Spleen (tissue), 11 donors: ENCODE measurements around the gene NLGN1. TPM values are rescaled to one million over a fixed set of nuclear protein-coding genes. Genes with fewer than 3 reads are reported as not detected.

Experiments used
- DNase-seq: peaks from one replicate; pipeline ENCODE4 v3.0.0-alpha.2; 2020
- H3K27ac ChIP-seq, 8 donors: fragments of 200-600 bp; sonication (generic) in 7 of 8; 1 replicate in 4 of 8; 2 replicates in 4 of 8; pipeline versions ENCODE4 v1.5.0 to v1.8.0; 2016 to 2021; ENCODE audit warnings: inconsistent platforms in 4 of 8, mild to moderate bottlenecking in 4 of 8, moderate library complexity in 1 of 8
- H3K27me3 ChIP-seq, 7 donors: fragments of 200-600 bp; sonication (generic) in 6 of 7; replicated peaks in 1 of 7; 1 replicate in 4 of 7; 2 replicates in 3 of 7; pipeline versions ENCODE4 v1.5.0 to v1.8.0; 2016 to 2021; ENCODE audit warnings: inconsistent platforms in 3 of 7, mild to moderate bottlenecking in 1 of 7
- H3K36me3 ChIP-seq, 6 donors: fragments of 200-600 bp; sonication (generic) in 5 of 6; 1 replicate in 4 of 6; 2 replicates in 2 of 6; pipeline versions ENCODE4 v1.5.0 to v1.8.0; 2016 to 2021; ENCODE audit warnings: inconsistent platforms in 2 of 6
- H3K4me1 ChIP-seq, 6 donors: fragments of 200-600 bp; sonication (generic) in 5 of 6; 1 replicate in 3 of 6; 2 replicates in 3 of 6; pipeline versions ENCODE4 v1.5.0 to v1.8.0; 2016 to 2021; ENCODE audit warnings: inconsistent platforms in 3 of 6
- H3K4me3 ChIP-seq, 8 donors: fragments of 200-600 bp; sonication (generic) in 7 of 8; 1 replicate in 4 of 8; 2 replicates in 4 of 8; pipeline versions ENCODE4 v1.5.0 to v1.8.0; 2016 to 2021; ENCODE audit warnings: inconsistent platforms in 4 of 8, mild to moderate bottlenecking in 4 of 8, moderate library complexity in 2 of 8
- H3K9me3 ChIP-seq, 8 donors: fragments of 200-600 bp; sonication (generic) in 7 of 8; 1 replicate in 4 of 8; 2 replicates in 4 of 8; pipeline versions ENCODE4 v1.5.0 to v1.8.0; 2016 to 2021; ENCODE audit warnings: inconsistent platforms in 4 of 8
- CTCF ChIP-seq, 11 experiments: fragments of 200-600 bp in 7 of 11; fragments of 450-650 bp in 4 of 11; sonication (generic) in 4 of 11; IDR thresholded peaks in 8 of 11; conservative IDR thresholded peaks in 3 of 11; 1 replicate in 7 of 11; 2 replicates in 4 of 11; pipeline versions ENCODE4 v1.4.0 to v1.8.0; 2016 to 2021; ENCODE audit warnings: antibody characterized with exemption in 11 of 11, inconsistent platforms in 4 of 11, mild to moderate bottlenecking in 1 of 11
- POLR2A ChIP-seq, 3 donors: fragments of 450-650 bp; IDR thresholded peaks; one replicate each; pipeline ENCODE4 v1.5.1; 2017; ENCODE audit warnings: antibody characterized with exemption in 3 of 3, mild to moderate bottlenecking in 1 of 3
- POLR2AphosphoS5 ChIP-seq, 3 donors: sonication (generic); formaldehyde crosslinking; IDR thresholded peaks; one replicate each; pipeline ENCODE4 v1.5.1; 2017; ENCODE audit warnings: antibody characterized with exemption in 3 of 3
- WGBS, 5 donors: extraction: QIAGEN DNeasy Blood & Tissue Kit in 3 of 5; methylation state at CpG; one replicate each; pipeline versions ENCODE4 v1.1.5 to v1.1.7; 2013 to 2018; 5-methylcytosine and 5-hydroxymethylcytosine counted together
- intact Hi-C: fragments of 100-400 bp; cut with DNase I; formaldehyde crosslinking; loops from one replicate; pipeline ENCODE4 v1.15.0; 2023; ENCODE audit warnings: low total_unique reads
- polyA plus RNA-seq, 3 donors: library from polyadenylated mRNA; stranded (reverse); fragments of 200-250 nt; gene quantifications; one replicate each; pipeline ENCODE4 v1.2.1, GENCODE V29; 2013
- total RNA-seq, 7 donors: library from RNA; depleted of rRNA in 3 of 7; stranded (reverse); fragments of >200 nt in 3 of 7; fragmentation: NEBNext Ultra II Directional in 4 of 7; extraction: Animal tissue kit (Norgen Biotek cat#: 25700) in 4 of 7; gene quantifications; one replicate each; pipeline versions ENCODE4 v1.1.0 to v1.2.1, GENCODE V29; 2016 to 2021
- donor health status: healthy with polysubstance abuse.
- donor health status: DM: no; HTN: no; CAD: no; lungs with moderate emphysema.
- donor health status: DM: no; HTN: no; CAD: no.
- donor health status: Bipolar disorder and iron deficiency.
- donor health status: healthy.
- donor health status: DM: no; HTN: no; CAD: no.
- donor health status: DM: yes; HTN: yes; CAD: no.

NLGN1 gene
- total and polyA plus RNA-seq, 10 donors = 0.03 to 0.13 (median 0.03) TPM; not detected in 7

DNA sequence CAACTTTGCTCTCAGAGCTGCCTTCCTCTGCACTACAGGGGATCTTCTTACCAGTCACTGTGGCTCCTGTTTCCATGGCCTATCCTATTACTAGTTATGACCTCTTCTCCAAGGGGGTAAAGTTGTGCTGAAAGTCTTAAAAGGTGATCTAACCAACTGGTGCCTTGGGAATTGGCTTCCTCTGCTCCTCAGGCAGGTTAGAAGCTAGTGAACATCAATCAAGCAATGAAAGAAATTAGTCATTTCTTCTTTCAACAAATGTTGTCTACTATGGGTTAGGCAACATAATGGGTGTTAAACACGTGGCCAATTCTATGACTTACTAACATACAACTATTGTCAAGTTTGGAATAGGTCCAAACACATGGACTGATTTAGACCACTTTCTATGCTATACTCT lies 890.2 kb downstream of the NLGN1 start:
- 56 to 84% (median 75%) methylated on average over 1 of the region's 1 CpG for WGBS, 5 donors
- Histone ChIP-seq H3K27ac (no peak overlapping the region), H3K9me3 (no peaks in the 10 kb centered on the region), H3K27me3 (no peaks in the 10 kb centered on the region), H3K36me3 (no peaks in the 10 kb centered on the region), H3K4me3 (no peak overlapping the region), H3K4me1 (no peaks in the 10 kb centered on the region)
- TF ChIP-seq POLR2A (IDR thresholded peaks at IDR 0.05) = no peak
- TF ChIP-seq POLR2AphosphoS5 (IDR thresholded peaks at IDR 0.05) = no peak
- no peak for TF ChIP-seq CTCF (IDR thresholded peaks at IDR 0.05 in 8 of 11, conservative IDR thresholded peaks at IDR 0.05 in 3 of 11)
- intact Hi-C loops = no loop called here
- no peak for DNase-seq

- no peaks in the 10 kb centered on the region for H3K4me1 ChIP-seq
- intact Hi-C loops = no loop called here
- no peaks in the 10 kb centered on the region for H3K27me3 ChIP-seq
- no peak for DNase-seq
- TF ChIP-seq POLR2AphosphoS5 (IDR thresholded peaks at IDR 0.05) (no peak), CTCF (IDR thresholded peaks at IDR 0.05 in 8 of 11, conservative IDR thresholded peaks at IDR 0.05 in 3 of 11) (no peak), POLR2A (IDR thresholded peaks at IDR 0.05) (no peak)
- no peaks in the 10 kb centered on the region for H3K36me3 ChIP-seq
- H3K27ac ChIP-seq = no peak overlapping the region
- no peaks in the 10 kb centered on the region for H3K9me3 ChIP-seq
- H3K4me3 ChIP-seq = no peak overlapping the region
Measured at GRCh38 chr3:174294616-174295015, 897.1 kb downstream of the NLGN1 start.

DNA sequence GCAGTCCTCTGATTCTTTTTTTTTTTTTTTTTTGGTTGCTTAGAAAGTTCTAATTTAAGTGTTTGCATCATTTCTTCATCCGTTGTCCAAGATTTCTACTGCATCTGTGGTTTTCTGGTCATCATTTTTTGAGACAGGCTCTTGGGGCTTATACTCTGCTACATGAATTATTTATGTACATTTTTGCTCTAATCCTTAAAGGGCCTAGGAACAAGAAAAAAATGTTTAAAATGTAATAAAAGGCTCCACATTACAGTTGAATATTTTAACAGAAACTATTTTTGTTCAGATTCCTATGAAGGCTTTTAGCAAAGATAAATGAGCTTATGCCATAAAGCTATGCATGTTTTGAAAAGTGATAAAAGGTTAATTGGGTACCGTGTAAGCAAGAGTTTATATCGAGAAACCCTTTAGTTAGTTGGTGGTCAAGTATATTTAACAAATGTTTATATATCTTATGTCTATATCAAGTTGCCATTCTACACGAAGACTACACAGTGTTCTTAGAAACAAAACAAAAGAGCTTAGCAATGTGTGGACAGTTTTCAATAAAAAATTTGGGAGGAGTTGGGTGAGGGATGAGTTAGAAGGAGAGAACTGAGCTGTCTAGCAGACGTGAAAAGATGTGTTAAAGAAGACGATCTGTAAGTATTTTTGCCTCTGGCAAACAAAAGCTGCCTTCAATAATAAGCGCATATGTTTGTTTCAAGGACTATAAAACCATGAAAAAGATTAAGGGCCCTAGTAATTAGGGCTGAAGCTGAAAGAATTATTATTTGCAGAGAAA lies 898.0 kb downstream of the NLGN1 start:
- no peak for DNase-seq
- Histone ChIP-seq H3K4me1 (no peaks in the 10 kb centered on the region), H3K36me3 (no peaks in the 10 kb centered on the region), H3K4me3 (no peak overlapping the region), H3K27ac (no peak overlapping the region), H3K27me3 (no peaks in the 10 kb centered on the region), H3K9me3 (no peaks in the 10 kb centered on the region)
- 74 to 82% (median 80%) methylated on average over 7 of the region's 7 CpGs for WGBS, 5 donors
- intact Hi-C loops = no loop called here
- TF ChIP-seq POLR2AphosphoS5 (IDR thresholded peaks at IDR 0.05) = no peak
- TF ChIP-seq CTCF (IDR thresholded peaks at IDR 0.05 in 8 of 11, conservative IDR thresholded peaks at IDR 0.05 in 3 of 11) = no peak
- TF ChIP-seq POLR2A (IDR thresholded peaks at IDR 0.05) = no peak

DNA sequence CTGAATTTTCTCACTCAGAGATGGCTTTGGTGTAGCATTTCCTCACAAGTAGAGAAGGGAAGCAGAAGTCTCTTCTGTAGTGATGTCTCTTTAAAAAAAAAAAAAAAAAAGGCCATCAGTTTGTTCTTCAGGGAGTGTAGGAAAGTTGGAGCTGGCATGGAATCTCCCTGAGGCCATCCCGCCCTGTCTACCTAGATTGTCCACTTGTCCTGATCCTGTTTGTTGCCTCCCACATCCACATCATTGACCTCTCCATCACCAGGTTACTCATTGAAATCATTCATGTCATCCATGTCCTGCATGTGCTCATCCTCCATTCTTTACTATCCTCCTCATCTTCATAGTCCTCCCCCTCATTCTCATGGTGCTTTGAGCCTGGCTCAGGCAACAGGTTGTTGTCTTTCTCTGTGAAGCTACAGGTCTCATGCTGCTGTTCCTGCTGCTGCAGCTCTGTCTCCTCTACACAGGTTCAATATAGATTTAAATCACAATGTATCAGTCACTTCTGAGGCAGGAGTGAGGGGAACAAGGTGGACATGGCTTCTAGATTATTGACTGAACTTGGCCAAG lies 905.3 kb downstream of the NLGN1 start:
- H3K36me3 ChIP-seq = no peaks in the 10 kb centered on the region
- no peaks in the 10 kb centered on the region for H3K9me3 ChIP-seq
- no peak for TF ChIP-seq POLR2A (IDR thresholded peaks at IDR 0.05)
- no peak for TF ChIP-seq POLR2AphosphoS5 (IDR thresholded peaks at IDR 0.05)
- no peak for TF ChIP-seq CTCF (IDR thresholded peaks at IDR 0.05 in 8 of 11, conservative IDR thresholded peaks at IDR 0.05 in 3 of 11)
- WGBS, 5 donors = 80 to 95% (median 91%) methylated on average over 1 of the region's 1 CpG
- H3K4me3 ChIP-seq = no peak overlapping the region
- DNase-seq = no peak
- intact Hi-C loops = no loop called here
- H3K27me3 ChIP-seq = no peaks in the 10 kb centered on the region
- H3K4me1 ChIP-seq = no peaks in the 10 kb centered on the region
- H3K27ac ChIP-seq = no peak overlapping the region
